Panc1 (cell line): Measurements from ENCODE around the gene PARVG.

Experiments
- CTCF ChIP-seq: fragments of 450-650 bp; IDR thresholded peaks from 2 replicates; pipeline ENCODE4 v1.5.1; 2017; ENCODE audit warnings: mild to moderate bottlenecking
- POLR2AphosphoS5 ChIP-seq: IDR thresholded peaks from 2 replicates; pipeline ENCODE4 v1.6.1; 2012; ENCODE audit warnings: mild to moderate bottlenecking, low read depth, low read length, moderate library complexity

- TF ChIP-seq POLR2AphosphoS5 = no peak
- TF ChIP-seq CTCF = no peak
Measured at GRCh38 chr22:44202261-44202789, 21.6 kb downstream of the PARVG start.
